T-helper 1 cell treated with Interleukin-12 subunit alpha and Interleukin-12 subunit beta and Interleukin-4 antibody, amounts not matched to agents 30 ng/mL and 1 ng/mL, for 36 hours (primary cell): Measurements from ENCODE around the gene PATE1. TPM values are rescaled to one million over a fixed set of nuclear protein-coding genes. Genes with fewer than 3 reads are reported as not detected.
"Not testable (repeated sequence)": the region's sequence is repeated elsewhere in the genome, so short reads cannot be mapped to it uniquely, and the experiment has no call there.

Source experiments
- intact Hi-C: fragments of 100-400 bp; cut with micrococcal nuclease; formaldehyde crosslinking; loops from one replicate; pipeline ENCODE4 v1.15.1; 2024
- total RNA-seq: library from RNA; stranded (reverse); gene quantifications from 2 replicates; pipeline ENCODE4 v1.2.3, GENCODE V29; 2022

The PATE1 gene
- total RNA-seq, result not detected in 2 replicates

- intact Hi-C loops, result no loop called here
Measured at GRCh38 chr11:125745979-125746378, at the start of gene PATE1. Gene PATE1 (plus strand): TSS chr11:125746279. CDS start chr11:125746305, 26 bp downstream.

- intact Hi-C loops, result no loop called here
Measured at GRCh38 chr11:125701018-125701610, 45.0 kb upstream of the PATE1 start.

- intact Hi-C loops, result no loop called here
Measured at GRCh38 chr11:125701858-125702621, 44.0 kb upstream of the PATE1 start.

- intact Hi-C loops, result not testable (repeated sequence)
Measured at GRCh38 chr11:125704686-125705085, 41.4 kb upstream of the PATE1 start.

GRCh38 chr11:125720781-125721180 is 25.3 kb upstream of the PATE1 start:
- intact Hi-C loops, result no loop called here

- intact Hi-C loops, result loop anchor here (1.0 kb wide), 1 partner anchor 150 kb away; no protein-coding TSS in a partner anchor
Measured at GRCh38 chr11:125724125-125724524, 22.0 kb upstream of the PATE1 start.

- intact Hi-C loops, result no loop called here
Measured at GRCh38 chr11:125728969-125729368, 17.1 kb upstream of the PATE1 start.

- intact Hi-C loops, result no loop called here
Measured at GRCh38 chr11:125740617-125741016, 5.5 kb upstream of the PATE1 start.

GRCh38 chr11:125743681-125744080 is 2.4 kb upstream of the PATE1 start:
- intact Hi-C loops, result no loop called here

- intact Hi-C loops, result no loop called here
Measured at GRCh38 chr11:125750629-125751028, 4.5 kb downstream of the PATE1 start.

- intact Hi-C loops, result no loop called here
Measured at GRCh38 chr11:125756050-125756449, 10.0 kb downstream of the PATE1 start.

GRCh38 chr11:125762445-125762844 is 16.4 kb downstream of the PATE1 start:
- intact Hi-C loops, result no loop called here

GRCh38 chr11:125763483-125763882 is 17.4 kb downstream of the PATE1 start:
- intact Hi-C loops, result no loop called here

GRCh38 chr11:125766251-125766650 is 20.2 kb downstream of the PATE1 start:
- intact Hi-C loops, result no loop called here

GRCh38 chr11:125768336-125769046 is 22.4 kb downstream of the PATE1 start:
- intact Hi-C loops, result no loop called here

GRCh38 chr11:125770583-125770982 is 24.5 kb downstream of the PATE1 start:
- intact Hi-C loops, result no loop called here

- intact Hi-C loops, result no loop called here
Measured at GRCh38 chr11:125772834-125773505, 26.9 kb downstream of the PATE1 start.

GRCh38 chr11:125773516-125773915 is 27.4 kb downstream of the PATE1 start:
- intact Hi-C loops, result no loop called here

- intact Hi-C loops, result no loop called here
Measured at GRCh38 chr11:125777309-125777708, 31.2 kb downstream of the PATE1 start.

GRCh38 chr11:125778728-125779127 is 32.6 kb downstream of the PATE1 start, which contains the start of gene PATE2:
Gene PATE2 (minus strand): TSS chr11:125778828. CDS start chr11:125778773, 55 bp downstream.
- intact Hi-C loops, result no loop called here

- intact Hi-C loops, result no loop called here
Measured at GRCh38 chr11:125784678-125785077, 38.6 kb downstream of the PATE1 start.

- intact Hi-C loops, result no loop called here
Measured at GRCh38 chr11:125787827-125788226, 41.7 kb downstream of the PATE1 start, which contains the start of gene PATE3. Gene PATE3 (plus strand): TSS chr11:125788127. CDS start chr11:125788152, 25 bp downstream.
